Neural crest cell (in vitro differentiated cells): ENCODE data around the gene PXDN. TPM values are rescaled to one million over a fixed set of nuclear protein-coding genes. Genes with fewer than 3 reads are reported as not detected.

ENCODE experiments used
- DNase-seq: peaks from one replicate; pipeline ENCODE4 v3.0.0; 2021; ENCODE audit warnings: low read depth, mixed read lengths, low spot score
- H3K27ac Mint-ChIP-seq: one replicate; pipeline ENCODE4 v1.8.0; 2021; ENCODE audit warnings: mild to moderate bottlenecking, mixed read lengths; ENCODE audit not compliant: unreplicated experiment
- H3K27me3 Mint-ChIP-seq: 2 replicates; pipeline ENCODE4 v1.8.0; 2021; ENCODE audit warnings: low read depth, mild to moderate bottlenecking, mixed read lengths
- H3K36me3 Mint-ChIP-seq: 2 replicates; pipeline ENCODE4 v1.8.0; 2021; ENCODE audit warnings: low read depth, mild to moderate bottlenecking, mixed read lengths
- H3K4me1 Mint-ChIP-seq: 2 replicates; pipeline ENCODE4 v1.8.0; 2021; ENCODE audit warnings: mixed read lengths
- H3K4me3 Mint-ChIP-seq: one replicate; pipeline ENCODE4 v1.8.0; 2021; ENCODE audit warnings: mild to moderate bottlenecking, mixed read lengths
- H3K9me3 Mint-ChIP-seq: 2 replicates; pipeline ENCODE4 v1.8.0; 2021; ENCODE audit warnings: mixed read lengths
- CTCF ChIP-seq: fragments of 200-600 bp; sonication (generic); conservative IDR thresholded peaks from 2 replicates; pipeline ENCODE4 v1.5.0; 2021; ENCODE audit warnings: antibody characterized with exemption, mild to moderate bottlenecking
- total RNA-seq: library from RNA; stranded (reverse); gene quantifications from 2 replicates; pipeline ENCODE4 v1.2.1, GENCODE V29; 2021

PXDN gene
- total RNA-seq, 1 donor from 2014 or later = 218 TPM

- DNase-seq = peak; percentile 59
- Mint-ChIP-seq H3K4me1 (peaks cover 14% of the 10 kb centered on the region), H3K9me3 (no peaks in the 10 kb centered on the region), H3K27ac (no peak overlapping the region), H3K4me3 (no peak overlapping the region), H3K27me3 (no peaks in the 10 kb centered on the region), H3K36me3 (no peaks in the 10 kb centered on the region)
- TF ChIP-seq CTCF = peak; percentile 64
These were observed 152.1 kb downstream of the PXDN start for GRCh38 chr2:1591978-1592907.

DNA sequence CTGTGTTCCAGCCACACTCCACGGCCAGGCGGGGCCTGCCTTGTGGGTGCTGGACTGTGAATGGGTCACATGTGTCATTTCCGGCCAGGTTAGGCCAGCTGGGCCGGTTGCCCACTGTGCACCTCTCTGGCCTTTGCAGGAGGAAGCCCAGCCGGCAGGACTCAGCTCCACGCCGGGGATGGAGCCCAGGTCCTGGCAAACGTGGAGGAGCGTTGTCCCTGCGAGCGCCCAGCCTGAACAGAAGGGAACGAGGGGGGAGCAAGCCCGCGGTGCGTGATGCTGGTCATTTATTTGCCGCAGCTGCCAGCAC, 152.9 kb downstream of the PXDN start:
- no peak for DNase-seq
- TF ChIP-seq CTCF = no peak
- Mint-ChIP-seq H3K36me3 (no peaks in the 10 kb centered on the region), H3K9me3 (no peaks in the 10 kb centered on the region), H3K27me3 (no peaks in the 10 kb centered on the region), H3K4me1 (peaks cover 14% of the 10 kb centered on the region), H3K4me3 (no peak overlapping the region), H3K27ac (no peak overlapping the region)

DNA sequence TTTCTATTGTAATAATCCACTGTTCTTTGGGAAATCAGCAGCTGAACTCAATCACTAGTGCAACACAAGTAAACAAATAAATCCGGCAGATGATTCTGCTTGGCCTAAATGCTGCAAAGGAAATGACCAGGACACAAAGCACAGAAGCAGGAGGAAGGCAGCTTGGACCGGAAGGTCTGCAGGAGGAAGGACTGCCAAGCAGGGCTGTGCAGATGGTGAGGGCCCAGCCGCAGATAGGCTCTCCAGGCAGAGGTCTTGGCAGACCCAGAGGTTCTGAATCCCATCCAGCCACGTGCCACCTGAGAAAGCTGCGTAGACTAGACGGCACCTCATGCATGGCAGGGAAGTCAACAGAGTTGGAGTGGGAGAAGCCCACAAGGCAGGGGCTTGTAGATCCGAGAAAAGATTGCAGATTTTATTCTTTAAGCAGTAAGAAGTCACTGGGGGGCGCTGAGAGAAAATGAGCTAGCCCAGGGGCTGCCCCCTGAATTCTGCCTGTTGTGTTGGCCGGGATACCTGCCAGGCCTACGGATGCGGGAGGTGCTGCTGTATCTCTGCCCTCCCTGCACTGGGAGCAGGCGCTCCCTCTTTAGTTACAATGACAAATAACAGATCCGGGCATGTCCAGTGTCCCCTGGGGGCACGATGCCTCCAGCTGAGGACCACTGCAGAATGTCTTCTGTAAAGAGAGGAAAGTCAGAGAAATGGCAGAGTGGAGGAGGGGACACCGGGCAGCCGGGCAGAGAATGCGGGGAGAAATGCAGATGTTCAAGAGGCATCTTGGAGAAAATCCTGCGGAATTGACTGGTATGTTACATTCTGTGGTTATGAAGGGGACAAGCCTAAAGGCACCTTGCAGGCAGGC, 153.5 kb downstream of the PXDN start:
- Mint-ChIP-seq H3K9me3 (no peaks in the 10 kb centered on the region), H3K36me3 (no peaks in the 10 kb centered on the region), H3K4me1 (peaks cover 14% of the 10 kb centered on the region), H3K27me3 (no peaks in the 10 kb centered on the region), H3K27ac (peak overlapping the region; percentile 78), H3K4me3 (no peak overlapping the region)
- DNase-seq = no peak
- no peak for TF ChIP-seq CTCF

GRCh38 chr2:1588978-1589621, 155.2 kb downstream of the PXDN start:
- DNase-seq = no peak
- Mint-ChIP-seq H3K27ac (no peak overlapping the region), H3K36me3 (no peaks in the 10 kb centered on the region), H3K9me3 (no peaks in the 10 kb centered on the region), H3K4me1 (peaks cover 22% of the 10 kb centered on the region), H3K4me3 (no peak overlapping the region), H3K27me3 (no peaks in the 10 kb centered on the region)
- TF ChIP-seq CTCF = no peak
